ENCODE data around the gene HCFC1R1. TPM values are rescaled to one million over a fixed set of nuclear protein-coding genes. Genes with fewer than 3 reads are reported as not detected.

HCFC1R1 gene
- polyA plus RNA-seq, 3 donors = 16.7 to 27.1 (median 19.9) TPM

- H3K27me3 Mint-ChIP-seq (ENCODE audit: low read depth in 3 of 3) = peaks cover 9 to 13% (median 9%) of the 10 kb centered on the region in 3 donors
- DNase-seq = no peak
- 100% methylated on average over 6 of the region's 14 CpGs for WGBS (ENCODE audit: insufficient coverage)
- no peaks in the 10 kb centered on the region for H3K27me3 ChIP-seq (ENCODE audit: control insufficient read depth in 2 of 2, insufficient read depth in 2 of 2, low read length in 2 of 2)
- no peak for TF ChIP-seq CTCF (IDR thresholded peaks at IDR 0.05)
- no peak overlapping the region for H3K27ac Mint-ChIP-seq
- H3K4me3 ChIP-seq (replicated peaks in 1 of 3; ENCODE audit: low read depth in 2 of 3, low read length in 3 of 3) = no peak overlapping the region
- H3K4me1 Mint-ChIP-seq = no peaks in the 10 kb centered on the region
- no peaks in the 10 kb centered on the region for H3K9me3 Mint-ChIP-seq
- no peaks in the 10 kb centered on the region for H3K79me2 ChIP-seq (ENCODE audit: insufficient read depth, low read length)
- intact Hi-C loops (cut with micrococcal nuclease) = no loop called here
- H3K27ac ChIP-seq (ENCODE audit: low read depth in 1 of 2, low read length in 2 of 2) = no peak overlapping the region
- no peaks in the 10 kb centered on the region for H3K36me3 ChIP-seq (replicated peaks in 1 of 2; ENCODE audit: control insufficient read depth in 1 of 2, insufficient read depth in 2 of 2, low read length in 2 of 2)
- H3K9me3 ChIP-seq (replicated peaks in 1 of 2; ENCODE audit: control insufficient read depth in 1 of 2, insufficient read depth in 1 of 2, low read length in 2 of 2) = no peaks in the 10 kb centered on the region
- H4K20me1 ChIP-seq (ENCODE audit: insufficient read depth, low read length) = no peaks in the 10 kb centered on the region
- no peak overlapping the region for H3K4me3 Mint-ChIP-seq
- no peaks in the 10 kb centered on the region for H3K36me3 Mint-ChIP-seq
- H3K4me2 ChIP-seq (replicated peaks; ENCODE audit: extremely low read depth, low read length, poor library complexity, severe bottlenecking) = no peak overlapping the region
- H3K4me1 ChIP-seq (ENCODE audit: control insufficient read depth in 1 of 2, insufficient read depth in 2 of 2, low read length in 2 of 2) = no peaks in the 10 kb centered on the region
- H3K9ac ChIP-seq (ENCODE audit: insufficient read depth, low read length, poor library complexity, severe bottlenecking) = no peak overlapping the region
- H2AFZ ChIP-seq (ENCODE audit: insufficient read depth, low read depth, low read length, poor library complexity, severe bottlenecking) = no peak overlapping the region
These were observed 31.2 kb downstream of the HCFC1R1 start for GRCh38 chr16:2992383-2993081.

DNA sequence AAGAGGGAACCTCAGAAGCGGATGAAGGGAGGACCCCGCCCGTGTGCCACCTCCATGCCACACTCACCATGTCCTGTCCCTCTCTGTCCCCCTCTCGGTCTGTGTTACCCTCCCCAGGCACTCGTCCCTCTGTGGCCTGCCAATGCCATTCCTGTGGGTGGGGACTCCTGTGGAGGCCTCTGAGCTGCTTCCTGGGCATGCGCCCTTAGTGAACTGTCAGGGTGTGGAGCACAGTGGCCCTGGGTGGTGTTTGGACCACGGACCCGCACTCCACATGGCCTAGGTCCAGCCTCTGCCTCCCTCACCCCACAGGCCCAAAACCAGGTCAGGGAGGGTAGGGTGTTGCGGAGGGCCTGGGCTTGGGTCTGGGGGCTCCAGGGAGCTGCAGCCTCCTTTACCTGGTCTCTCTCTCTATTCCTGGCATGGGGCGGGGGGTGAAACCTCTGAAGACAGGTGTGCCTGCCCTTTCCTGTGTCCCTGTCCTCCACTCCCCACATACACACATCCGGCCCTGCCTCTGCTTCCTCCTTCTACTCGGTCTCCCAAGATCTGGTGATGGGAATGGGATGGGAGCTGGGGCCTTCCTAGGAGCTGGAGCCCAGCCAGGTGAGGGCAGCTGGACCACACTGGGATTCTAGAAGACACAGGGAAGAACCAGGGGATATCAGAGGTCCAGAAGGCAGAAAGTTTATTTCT is 32.0 kb downstream of the HCFC1R1 start:
- intact Hi-C loops (cut with micrococcal nuclease) = no loop called here
- TF ChIP-seq CTCF (IDR thresholded peaks at IDR 0.05) = no peak
- H3K4me1 Mint-ChIP-seq = no peaks in the 10 kb centered on the region
- 80% methylated on average over 1 of the region's 12 CpGs for WGBS (ENCODE audit: insufficient coverage)
- Histone ChIP-seq H3K27me3 (ENCODE audit: control insufficient read depth in 2 of 2, insufficient read depth in 2 of 2, low read length in 2 of 2) (no peaks in the 10 kb centered on the region), H3K36me3 (replicated peaks in 1 of 2; ENCODE audit: control insufficient read depth in 1 of 2, insufficient read depth in 2 of 2, low read length in 2 of 2) (no peaks in the 10 kb centered on the region), H3K9ac (ENCODE audit: insufficient read depth, low read length, poor library complexity, severe bottlenecking) (no peak overlapping the region), H3K9me3 (replicated peaks in 1 of 2; ENCODE audit: control insufficient read depth in 1 of 2, insufficient read depth in 1 of 2, low read length in 2 of 2) (no peaks in the 10 kb centered on the region), H3K4me2 (replicated peaks; ENCODE audit: extremely low read depth, low read length, poor library complexity, severe bottlenecking) (no peak overlapping the region), H3K4me3 (replicated peaks in 1 of 3; ENCODE audit: low read depth in 2 of 3, low read length in 3 of 3) (no peak overlapping the region), H3K27ac (ENCODE audit: low read depth in 1 of 2, low read length in 2 of 2) (no peak overlapping the region), H4K20me1 (ENCODE audit: insufficient read depth, low read length) (no peaks in the 10 kb centered on the region), H2AFZ (ENCODE audit: insufficient read depth, low read depth, low read length, poor library complexity, severe bottlenecking) (no peak overlapping the region), H3K4me1 (ENCODE audit: control insufficient read depth in 1 of 2, insufficient read depth in 2 of 2, low read length in 2 of 2) (no peaks in the 10 kb centered on the region), H3K79me2 (ENCODE audit: insufficient read depth, low read length) (no peaks in the 10 kb centered on the region)
- no peak overlapping the region for H3K27ac Mint-ChIP-seq
- H3K4me3 Mint-ChIP-seq = no peak overlapping the region
- DNase-seq = no peak
- peaks cover 9 to 16% (median 9%) of the 10 kb centered on the region in 3 donors for H3K27me3 Mint-ChIP-seq (ENCODE audit: low read depth in 3 of 3)
- H3K36me3 Mint-ChIP-seq = no peaks in the 10 kb centered on the region
- no peaks in the 10 kb centered on the region for H3K9me3 Mint-ChIP-seq

Data from CD14-positive monocyte (primary cell).